B cell (primary cell): ENCODE measurements around the gene GMEB2. TPM values are rescaled to one million over a fixed set of nuclear protein-coding genes. Genes with fewer than 3 reads are reported as not detected.

Experiments
- ATAC-seq: fragments of 200-7000 bp; cut with Tn5 transposase; one replicate; pipeline ENCODE4 v1.10.0; 2021; ENCODE audit warnings: low read depth, mild to moderate bottlenecking, moderate number of reproducible peaks, moderate library complexity
- CTCF ChIA-PET: fragments of 350-600 bp; sonication (Branson Sonifier 250); formaldehyde crosslinking; loops from one replicate; lab custom pipeline; 2021; ENCODE audit warnings: antibody characterized with exemption, inconsistent platforms; lab: Charles Lee
- POLR2A ChIA-PET: fragments of 350-600 bp; sonication (Branson Sonifier 250); formaldehyde crosslinking; loops from one replicate; lab custom pipeline; 2021; ENCODE audit warnings: antibody characterized with exemption; lab: Charles Lee
- DNase-seq: peaks from one replicate; pipeline ENCODE4 v3.0.0; 2013
- H2AFZ ChIP-seq: 2 replicates; pipeline ENCODE4 v1.6.1; 2012; ENCODE audit warnings: mild to moderate bottlenecking, low read depth, low read length; ENCODE audit not compliant: insufficient read depth, poor library complexity, severe bottlenecking
- H3K27ac ChIP-seq, 2 donors: 1 replicate in 1 of 2; 2 replicates in 1 of 2; pipeline ENCODE4 v1.5.1; 2012 to 2013; ENCODE audit warnings: low read length in 2 of 2, mild to moderate bottlenecking in 2 of 2, moderate library complexity in 1 of 2
- H3K27me3 ChIP-seq, 4 experiments: fragments of 200-600 bp in 1 of 4; sonication (generic) in 1 of 4; replicated peaks in 1 of 4; 1 replicate in 2 of 4; 2 replicates in 2 of 4; pipeline versions ENCODE4 v1.6.1 to v1.7.0; 2013 to 2016; ENCODE audit warnings: low read length in 3 of 4, mild to moderate bottlenecking in 2 of 4, mixed read lengths in 1 of 4, moderate library complexity in 1 of 4; ENCODE audit not compliant: insufficient read depth in 4 of 4, control insufficient read depth in 3 of 4; ENCODE audit errors: control extremely low read depth in 1 of 4
- H3K36me3 ChIP-seq, 2 experiments: replicated peaks in 1 of 2; 1 replicate in 1 of 2; 2 replicates in 1 of 2; pipeline versions ENCODE4 v1.6.1 to v1.7.1; 2013; ENCODE audit warnings: low read length in 1 of 2; ENCODE audit not compliant: insufficient read depth in 2 of 2, control insufficient read depth in 1 of 2; ENCODE audit errors: control extremely low read depth in 1 of 2, extremely low read depth in 1 of 2
- H3K4me1 ChIP-seq, 2 donors: fragments of 200-600 bp in 1 of 2; sonication (generic) in 1 of 2; 1 replicate in 1 of 2; 2 replicates in 1 of 2; pipeline versions ENCODE4 v1.5.1 to v1.6.1; 2013 to 2017; ENCODE audit warnings: low read length in 2 of 2; ENCODE audit not compliant: control insufficient read depth in 2 of 2, insufficient read depth in 2 of 2
- H3K4me2 ChIP-seq: replicated peaks from 2 replicates; pipeline ENCODE3; 2012; ENCODE audit warnings: mild to moderate bottlenecking, low read depth, low read length; ENCODE audit not compliant: poor library complexity, severe bottlenecking
- H3K4me3 ChIP-seq, 5 experiments: fragments of 200-600 bp in 1 of 5; sonication (generic) in 1 of 5; 1 replicate in 3 of 5; 2 replicates in 2 of 5; pipeline versions ENCODE4 v1.5.1 to v1.7.0; 2011 to 2016; ENCODE audit warnings: low read length in 4 of 5, mild to moderate bottlenecking in 4 of 5, low read depth in 2 of 5, control low read depth in 1 of 5, moderate library complexity in 1 of 5; ENCODE audit not compliant: insufficient read depth in 1 of 5; ENCODE audit errors: control extremely low read depth in 1 of 5, extremely low read depth in 1 of 5
- H3K79me2 ChIP-seq: fragments of 200-600 bp; sonication (generic); one replicate; pipeline ENCODE4 v1.6.0; 2016; ENCODE audit warnings: low read length; ENCODE audit not compliant: control insufficient read depth, insufficient read depth
- H3K9ac ChIP-seq: fragments of 200-600 bp; sonication (generic); 2 replicates; pipeline ENCODE4 v1.6.1; 2017; ENCODE audit warnings: mild to moderate bottlenecking, low read length, moderate library complexity
- H3K9me3 ChIP-seq, 3 donors: one replicate each; pipeline versions ENCODE4 v1.6.1 to v1.7.1; 2013; ENCODE audit warnings: low read length in 2 of 3; ENCODE audit not compliant: control insufficient read depth in 2 of 3, insufficient read depth in 1 of 3; ENCODE audit errors: control extremely low read depth in 1 of 3
- H4K20me1 ChIP-seq: 2 replicates; pipeline ENCODE4 v1.6.0; 2012; ENCODE audit warnings: mild to moderate bottlenecking, low read length; ENCODE audit not compliant: insufficient read depth, control insufficient read depth, poor library complexity, severe bottlenecking
- H3K27ac Mint-ChIP-seq: one replicate; pipeline ENCODE4 v1.8.0; 2021; ENCODE audit warnings: mixed read lengths
- H3K27me3 Mint-ChIP-seq: one replicate; pipeline ENCODE4 v1.8.0; 2021; ENCODE audit warnings: mixed read lengths
- H3K4me1 Mint-ChIP-seq: one replicate; pipeline ENCODE4 v1.8.0; 2021; ENCODE audit warnings: mixed read lengths
- H3K4me3 Mint-ChIP-seq: one replicate; pipeline ENCODE4 v1.8.0; 2021; ENCODE audit warnings: mixed read lengths
- H3K9me3 Mint-ChIP-seq: one replicate; pipeline ENCODE4 v1.8.0; 2022; ENCODE audit warnings: mixed read lengths; ENCODE audit not compliant: insufficient read depth
- CTCF ChIP-seq: fragments of 200-600 bp; IDR thresholded peaks from one replicate; pipeline ENCODE4 v1.8.0; 2022; ENCODE audit warnings: antibody characterized with exemption, mild to moderate bottlenecking
- EZH2 ChIP-seq: IDR thresholded peaks from 2 replicates; pipeline ENCODE4 v1.6.1; 2012; ENCODE audit warnings: borderline replicate concordance, low read depth, mild to moderate bottlenecking, moderate library complexity, low read length; ENCODE audit not compliant: insufficient read depth, poor library complexity, severe bottlenecking
- WGBS: methylation state at CpG from one replicate; pipeline ENCODE4 v1.1.5; 2013; ENCODE audit warnings: missing lambda C conversion rate; ENCODE audit not compliant: insufficient coverage; 5-methylcytosine and 5-hydroxymethylcytosine counted together
- intact Hi-C: fragments of 100-400 bp; cut with micrococcal nuclease; formaldehyde crosslinking; loops from one replicate; pipeline ENCODE4 v1.10.0; 2022
- polyA plus RNA-seq: library from polyadenylated mRNA; depleted of rRNA; stranded (reverse); fragments of >200 nt; gene quantifications from 2 replicates; pipeline ENCODE4 v1.2.3, GENCODE V29; 2012
- total RNA-seq, 2 donors: library from RNA; stranded (reverse); fragments of 120-200 nt in 1 of 2; gene quantifications; 1 replicate in 1 of 2; 2 replicates in 1 of 2; pipeline versions ENCODE4 v1.2.3 to v1.2.4, GENCODE V29; 2013 to 2022

The GMEB2 gene
- total and polyA plus RNA-seq, 2 donors (not counting 1 experiment from before 2014, with no cell fraction given), result 17.7 to 24.5 TPM

- ATAC-seq (peak; percentile 40), DNase-seq (peak; percentile 80)
- peak overlapping the region in 2 of 5 experiments; percentile 13 to 39 for H3K4me3 ChIP-seq
- H4K20me1 ChIP-seq, result no peaks in the 10 kb centered on the region
- Mint-ChIP-seq H3K4me3 (peak overlapping the region; percentile 74), H3K27ac (peak overlapping the region; percentile 89), H3K4me1 (peaks cover 57% of the 10 kb centered on the region), H3K9me3 (no peaks in the 10 kb centered on the region), H3K27me3 (no peaks in the 10 kb centered on the region)
- H3K9ac ChIP-seq, result peak overlapping the region; percentile 35
- no peaks in the 10 kb centered on the region for H3K36me3 ChIP-seq
- intact Hi-C loops, result loop anchor here (1.0 kb wide), 1 partner anchor 11 kb away; no protein-coding TSS in a partner anchor
- TF ChIP-seq EZH2, result no peak
- no peak for TF ChIP-seq CTCF
- ChIA-PET CTCF (interaction anchor here (0.9 to 2.8 kb wide), 3 partner anchors 10 to 165 kb away, joined by 3 to 10 read pairs (median 4); partner anchors contain the start of genes ARFRP1 and ZGPAT), POLR2A (interaction anchor here (0.6 to 2.1 kb wide), 7 partner anchors 10 to 93 kb away, joined by 3 to 11 read pairs (median 5); partner anchors contain the start of genes FNDC11 and GMEB2)
- H3K4me1 ChIP-seq, result peaks cover 44 to 75% of the 10 kb centered on the region in 2 donors
- no peak overlapping the region for H2AFZ ChIP-seq
- 58% methylated on average over 10 of the region's 10 CpGs for WGBS
- H3K27me3 ChIP-seq, result peaks cover 0 to 2% (median 0%) of the 10 kb centered on the region in 4 experiments
- H3K9me3 ChIP-seq, result no peaks in the 10 kb centered on the region
- H3K4me2 ChIP-seq, result peak overlapping the region; percentile 56
- H3K79me2 ChIP-seq, result no peaks in the 10 kb centered on the region
- H3K27ac ChIP-seq, result peak overlapping the region; percentile 67 to 78
These were observed 84.2 kb downstream of the GMEB2 start for GRCh38 chr20:63542696-63543095.

- Histone ChIP-seq H3K27me3 (no peaks in the 10 kb centered on the region), H3K79me2 (no peaks in the 10 kb centered on the region), H3K27ac (peak overlapping the region; percentile 67 to 78), H3K9me3 (no peaks in the 10 kb centered on the region), H3K4me1 (peaks cover 50 to 80% of the 10 kb centered on the region in 2 donors), H4K20me1 (no peaks in the 10 kb centered on the region), H3K4me2 (peak overlapping the region; percentile 56), H3K36me3 (no peaks in the 10 kb centered on the region), H3K9ac (peak overlapping the region; percentile 35), H2AFZ (no peak overlapping the region), H3K4me3 (peak overlapping the region in 2 of 5 experiments; percentile 13 to 39)
- ATAC-seq (no peak), DNase-seq (peak; percentile 45)
- H3K27ac Mint-ChIP-seq, result peak overlapping the region; percentile 90
- ChIA-PET CTCF (interaction anchor here (0.9 to 2.8 kb wide), 4 partner anchors 10 to 166 kb away, joined by 3 to 10 read pairs (median 4); partner anchors contain the start of genes ARFRP1 and ZGPAT), POLR2A (interaction anchor here (0.6 to 2.1 kb wide), 11 partner anchors 11 to 399 kb away, joined by 3 to 11 read pairs (median 5); partner anchors contain the start of genes FNDC11 and GMEB2)
- whole genome bisulfite sequencing, result 76% methylated on average over 34 of the region's 36 CpGs
- H3K9me3 Mint-ChIP-seq, result no peaks in the 10 kb centered on the region
- peak overlapping the region; percentile 72 for H3K4me3 Mint-ChIP-seq
- TF ChIP-seq EZH2 (no peak), CTCF (no peak)
- no peaks in the 10 kb centered on the region for H3K27me3 Mint-ChIP-seq
- intact Hi-C loops, result loop anchor here (1.0 kb wide), 1 partner anchor 11 kb away; no protein-coding TSS in a partner anchor
- H3K4me1 Mint-ChIP-seq, result peaks cover 60% of the 10 kb centered on the region
These were observed 84.8 kb downstream of the GMEB2 start for GRCh38 chr20:63542031-63542559.
